WI38 (cell line): ENCODE results near the gene LXN.

Experiments
- H3K4me3 ChIP-seq: 2 replicates; pipeline ENCODE4 v1.5.1; 2011; ENCODE audit warnings: low read depth, mild to moderate bottlenecking, control low read depth, low read length
- TF ChIP-seq, protein P1 (sequence below): IDR thresholded peaks from 2 replicates; pipeline ENCODE4 v1.5.1; 2012; ENCODE audit warnings: low read depth, mild to moderate bottlenecking, control low read depth, low read length

Gene LXN

DNA sequence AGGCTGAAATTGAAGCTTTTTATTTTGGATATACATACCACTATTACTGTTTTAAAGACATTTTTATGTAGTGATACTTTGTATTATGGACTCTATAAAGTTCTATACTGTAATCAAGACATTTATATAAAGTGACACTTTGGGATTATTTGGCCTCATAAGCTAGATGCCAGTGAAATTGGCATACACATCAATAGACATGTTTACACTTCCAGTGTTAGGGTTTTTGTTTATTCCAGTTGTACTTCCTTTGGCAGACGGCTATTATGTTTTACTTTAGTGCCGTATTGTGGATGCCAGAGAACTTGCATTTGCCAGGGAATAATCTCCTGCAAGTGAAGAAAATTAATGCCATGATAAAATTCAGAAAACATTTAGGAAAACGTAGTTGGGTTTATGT, 6.0 kb downstream of the LXN start:
- TF ChIP-seq, protein P1, sequence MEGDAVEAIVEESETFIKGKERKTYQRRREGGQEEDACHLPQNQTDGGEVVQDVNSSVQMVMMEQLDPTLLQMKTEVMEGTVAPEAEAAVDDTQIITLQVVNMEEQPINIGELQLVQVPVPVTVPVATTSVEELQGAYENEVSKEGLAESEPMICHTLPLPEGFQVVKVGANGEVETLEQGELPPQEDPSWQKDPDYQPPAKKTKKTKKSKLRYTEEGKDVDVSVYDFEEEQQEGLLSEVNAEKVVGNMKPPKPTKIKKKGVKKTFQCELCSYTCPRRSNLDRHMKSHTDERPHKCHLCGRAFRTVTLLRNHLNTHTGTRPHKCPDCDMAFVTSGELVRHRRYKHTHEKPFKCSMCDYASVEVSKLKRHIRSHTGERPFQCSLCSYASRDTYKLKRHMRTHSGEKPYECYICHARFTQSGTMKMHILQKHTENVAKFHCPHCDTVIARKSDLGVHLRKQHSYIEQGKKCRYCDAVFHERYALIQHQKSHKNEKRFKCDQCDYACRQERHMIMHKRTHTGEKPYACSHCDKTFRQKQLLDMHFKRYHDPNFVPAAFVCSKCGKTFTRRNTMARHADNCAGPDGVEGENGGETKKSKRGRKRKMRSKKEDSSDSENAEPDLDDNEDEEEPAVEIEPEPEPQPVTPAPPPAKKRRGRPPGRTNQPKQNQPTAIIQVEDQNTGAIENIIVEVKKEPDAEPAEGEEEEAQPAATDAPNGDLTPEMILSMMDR: no peak
- no peak overlapping the region for H3K4me3 ChIP-seq

DNA sequence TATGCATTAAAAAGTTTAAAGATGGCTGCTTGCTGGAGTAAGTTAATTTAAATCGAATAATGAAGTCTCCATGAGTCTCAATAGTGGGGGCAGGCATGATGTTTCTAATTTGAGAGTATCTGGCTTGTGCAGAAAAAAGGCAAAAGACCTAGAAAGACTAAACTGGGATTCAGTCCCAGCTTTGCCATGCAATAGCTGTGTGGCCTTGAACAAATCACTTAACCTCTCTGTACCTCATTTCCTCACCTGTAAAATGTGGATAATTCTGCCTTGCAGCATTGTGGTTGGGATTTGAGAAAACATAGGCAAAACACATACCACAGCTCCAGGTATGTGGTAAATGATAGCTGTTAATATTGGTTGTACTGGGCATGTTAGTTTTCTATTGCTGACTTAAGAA, 8.6 kb downstream of the LXN start:
- TF ChIP-seq, protein P1: no peak
- no peak overlapping the region for H3K4me3 ChIP-seq

DNA sequence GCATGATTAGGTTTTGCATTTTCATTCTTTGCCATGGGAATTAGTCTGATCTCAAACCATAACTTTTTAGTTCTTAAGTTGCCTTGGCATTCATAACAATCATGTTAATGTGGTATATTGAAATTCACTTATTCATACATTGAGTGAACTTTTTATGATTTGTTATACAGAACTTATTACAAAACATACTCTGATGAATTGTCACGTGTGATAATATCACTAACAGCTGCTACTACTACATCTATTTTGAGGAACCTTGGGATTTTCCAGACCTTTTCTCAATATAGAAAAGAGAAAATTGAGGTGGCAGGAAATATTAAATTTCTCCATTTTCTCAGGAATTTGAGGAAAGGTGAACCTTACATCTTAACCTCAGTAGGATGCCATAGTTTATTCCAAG, 9.2 kb downstream of the LXN start:
- TF ChIP-seq, protein P1: no peak
- H3K4me3 ChIP-seq: no peak overlapping the region

DNA sequence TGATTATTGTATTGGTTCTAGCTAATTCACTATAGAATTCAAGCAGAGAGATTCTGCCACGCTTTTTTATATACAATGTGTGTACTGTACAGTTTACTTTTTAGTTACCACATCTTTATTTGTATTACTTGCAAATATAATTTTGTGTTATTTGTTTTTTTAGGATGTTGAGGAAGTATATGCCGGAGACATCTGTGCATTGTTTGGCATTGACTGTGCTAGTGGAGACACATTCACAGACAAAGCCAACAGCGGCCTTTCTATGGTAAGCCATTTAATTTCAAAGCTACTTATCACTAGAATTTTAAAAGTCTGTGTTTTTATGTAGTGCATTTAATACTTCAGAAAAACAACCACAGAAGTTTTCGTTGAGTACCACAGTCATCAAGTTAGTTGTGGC, 11.7 kb downstream of the LXN start:
- TF ChIP-seq, protein P1: no peak
- no peak overlapping the region for H3K4me3 ChIP-seq

DNA sequence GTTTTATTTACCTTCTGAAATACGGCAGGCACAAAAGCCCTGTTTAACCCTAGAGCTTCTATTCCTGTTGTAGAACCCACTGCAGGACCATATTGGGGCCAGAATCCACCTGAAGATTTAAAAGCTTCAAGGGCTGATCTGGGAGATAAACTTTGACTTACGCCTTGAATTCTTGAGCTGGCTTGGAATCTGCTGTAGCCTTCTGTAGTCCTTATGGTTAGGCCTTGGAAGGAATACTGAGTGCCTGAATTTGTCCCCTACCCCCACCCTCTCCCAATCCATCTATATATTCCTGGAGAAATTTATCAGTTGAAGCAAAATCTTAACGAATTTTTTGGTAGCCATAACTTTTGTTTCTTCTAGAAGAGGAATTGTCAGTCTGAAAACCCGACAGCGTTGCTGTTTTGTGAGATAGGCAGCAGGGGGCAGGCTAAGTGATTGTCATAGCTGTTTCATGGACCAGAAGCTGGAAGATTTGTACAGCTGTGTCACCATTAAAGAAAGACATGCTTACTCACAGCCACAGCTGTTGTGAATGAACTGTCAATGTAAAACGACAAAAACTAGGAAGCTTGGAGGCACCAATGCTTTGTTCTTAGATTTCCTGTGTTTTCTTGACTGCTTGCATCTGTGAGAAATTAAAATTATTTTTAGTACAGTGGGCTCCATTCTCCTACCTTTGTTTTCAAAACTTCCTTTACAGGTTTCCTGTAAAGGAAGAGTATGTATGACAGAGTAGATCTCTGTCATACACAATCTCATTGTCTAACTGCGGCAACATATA, 12.8 kb downstream of the LXN start:
- H3K4me3 ChIP-seq: no peak overlapping the region
- TF ChIP-seq, protein P1: peak; percentile 63

DNA sequence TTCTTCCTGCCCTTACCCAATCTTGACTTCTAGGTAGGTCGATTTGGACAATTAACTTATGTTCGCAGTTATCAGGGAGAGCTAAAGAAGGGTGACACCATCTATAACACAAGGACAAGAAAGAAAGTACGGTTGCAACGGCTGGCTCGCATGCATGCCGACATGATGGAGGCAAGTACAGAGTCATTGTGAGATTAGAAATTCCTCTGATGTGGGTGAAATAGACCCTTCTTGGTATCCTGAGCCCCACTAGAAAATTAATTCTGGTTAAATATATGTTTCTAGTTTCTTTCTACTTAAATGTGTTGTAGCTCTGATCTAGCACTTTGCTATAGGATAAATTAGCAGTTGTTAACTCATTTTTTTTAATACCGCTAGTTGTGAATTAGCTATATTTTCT, 13.6 kb downstream of the LXN start:
- TF ChIP-seq, protein P1: no peak
- H3K4me3 ChIP-seq: no peak overlapping the region

DNA sequence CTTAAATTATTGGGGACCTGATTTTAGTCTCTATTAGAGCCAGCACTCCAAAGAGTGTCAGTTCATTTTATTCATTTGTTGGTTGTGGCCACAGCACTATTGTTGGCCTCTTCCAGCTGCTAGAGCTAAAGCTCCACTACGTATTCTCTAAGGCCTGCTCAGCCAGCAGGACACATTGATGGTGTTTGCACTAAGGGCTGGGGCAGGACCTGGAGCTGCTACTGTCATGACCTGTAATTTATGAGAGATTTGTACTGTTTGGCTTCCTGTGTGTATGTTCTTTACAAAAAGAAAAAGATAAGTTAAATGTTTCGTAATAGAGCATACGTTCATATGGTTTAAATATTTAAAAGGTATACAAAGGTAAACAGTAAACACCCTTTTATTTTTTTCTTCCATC, 20.0 kb downstream of the LXN start:
- TF ChIP-seq, protein P1: no peak

More for the DNA sequence above, 20.0 kb downstream of the LXN start:
- no peak overlapping the region for H3K4me3 ChIP-seq
